ENCODE measurements around the gene TH.

TH gene

DNA sequence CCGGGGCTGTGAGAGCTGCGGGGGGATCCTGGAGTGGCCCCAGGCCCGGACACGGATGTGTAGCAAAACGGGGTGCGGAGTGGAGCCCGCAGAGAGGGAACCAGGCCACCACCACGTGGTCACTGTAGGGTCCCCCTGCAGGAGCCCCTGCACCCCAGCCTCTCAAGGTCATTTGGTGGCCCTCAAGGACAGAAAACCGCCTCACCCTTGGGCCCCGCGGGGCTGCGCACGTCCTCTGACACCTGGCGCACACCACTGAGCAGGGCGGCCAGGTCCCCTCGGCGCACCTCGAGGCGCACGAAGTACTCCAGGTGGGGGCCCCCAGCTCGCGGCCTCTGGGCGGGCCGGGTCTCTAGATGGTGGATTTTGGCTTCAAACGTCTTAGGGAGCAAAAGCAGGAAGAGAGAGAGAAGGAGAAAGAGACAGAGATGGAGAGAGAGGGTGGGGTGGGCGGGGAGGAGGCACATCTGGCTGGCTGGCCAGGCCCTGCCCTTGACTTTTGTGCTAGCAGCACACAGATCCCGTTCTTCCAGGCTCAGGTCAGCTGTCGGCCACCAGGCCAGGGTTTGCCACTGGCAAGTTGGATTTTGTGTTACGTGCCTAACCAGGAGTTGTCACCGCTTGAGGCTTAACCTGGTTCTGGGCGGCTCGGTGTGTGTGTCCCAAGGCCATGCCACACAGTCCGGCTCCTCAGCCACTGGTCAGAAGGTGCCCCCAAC, 3.2 kb downstream of the TH start:
- H3K36me3 Mint-ChIP-seq (ENCODE audit: low read depth), result no peaks in the 10 kb centered on the region
- H3K27me3 Mint-ChIP-seq, result peaks cover 10% of the 10 kb centered on the region
- no peaks in the 10 kb centered on the region for H3K9me3 Mint-ChIP-seq
- no peak overlapping the region for H3K4me3 Mint-ChIP-seq
- no peaks in the 10 kb centered on the region for H3K4me1 Mint-ChIP-seq (ENCODE audit: low read depth)
- no peak overlapping the region for H3K27ac Mint-ChIP-seq
- no peak for DNase-seq

- H3K9me3 Mint-ChIP-seq, result no peaks in the 10 kb centered on the region
- H3K27me3 Mint-ChIP-seq, result peaks cover 15% of the 10 kb centered on the region
- DNase-seq, result no peak
- no peaks in the 10 kb centered on the region for H3K4me1 Mint-ChIP-seq (ENCODE audit: low read depth)
- H3K4me3 Mint-ChIP-seq, result no peak overlapping the region
- no peak overlapping the region for H3K27ac Mint-ChIP-seq
- no peaks in the 10 kb centered on the region for H3K36me3 Mint-ChIP-seq (ENCODE audit: low read depth)
These were observed 4.2 kb downstream of the TH start for GRCh38 chr11:2167141-2168045.

DNA sequence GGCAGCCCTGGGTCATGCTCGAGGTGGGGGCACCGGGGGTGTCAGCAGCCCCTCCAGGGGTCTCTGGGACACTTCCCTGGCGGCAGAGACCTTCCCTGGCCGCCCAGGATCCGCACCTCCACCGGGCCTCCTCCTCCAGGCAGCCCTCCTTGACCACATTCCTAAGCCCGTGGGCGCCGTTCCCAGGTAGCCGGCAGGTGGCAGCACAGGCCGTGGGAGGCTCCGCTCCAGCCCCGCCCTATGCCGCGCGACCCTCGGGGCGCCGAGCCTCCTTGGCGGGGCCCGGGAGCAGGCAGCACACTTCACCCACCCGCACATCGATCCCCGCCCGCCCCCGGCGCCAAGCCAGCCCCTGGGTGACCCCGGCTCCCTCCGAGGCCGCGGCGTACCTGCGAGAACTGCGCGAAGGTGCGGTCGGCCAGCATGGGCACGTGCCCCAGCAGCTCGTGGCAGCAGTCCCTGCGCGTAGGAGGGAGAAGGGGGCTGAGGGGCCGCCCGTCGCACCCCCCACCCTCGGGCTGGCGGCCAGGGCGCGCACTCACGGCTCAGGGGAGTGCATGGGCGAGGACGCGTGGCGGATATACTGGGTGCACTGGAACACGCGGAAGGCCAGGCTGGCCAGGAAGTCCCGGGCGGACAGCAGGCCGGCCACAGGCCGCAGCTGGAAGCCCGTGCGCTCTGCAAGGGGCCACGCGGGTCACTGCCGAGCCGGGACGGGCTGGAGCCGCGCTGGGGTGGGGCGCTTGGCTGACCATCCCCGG, 5.3 kb downstream of the TH start:
- Mint-ChIP-seq H3K4me3 (no peak overlapping the region), H3K27me3 (peaks cover 15% of the 10 kb centered on the region), H3K9me3 (no peaks in the 10 kb centered on the region), H3K36me3 (ENCODE audit: low read depth) (no peaks in the 10 kb centered on the region), H3K4me1 (ENCODE audit: low read depth) (no peaks in the 10 kb centered on the region), H3K27ac (no peak overlapping the region)
- DNase-seq, result peak; percentile 70

DNA sequence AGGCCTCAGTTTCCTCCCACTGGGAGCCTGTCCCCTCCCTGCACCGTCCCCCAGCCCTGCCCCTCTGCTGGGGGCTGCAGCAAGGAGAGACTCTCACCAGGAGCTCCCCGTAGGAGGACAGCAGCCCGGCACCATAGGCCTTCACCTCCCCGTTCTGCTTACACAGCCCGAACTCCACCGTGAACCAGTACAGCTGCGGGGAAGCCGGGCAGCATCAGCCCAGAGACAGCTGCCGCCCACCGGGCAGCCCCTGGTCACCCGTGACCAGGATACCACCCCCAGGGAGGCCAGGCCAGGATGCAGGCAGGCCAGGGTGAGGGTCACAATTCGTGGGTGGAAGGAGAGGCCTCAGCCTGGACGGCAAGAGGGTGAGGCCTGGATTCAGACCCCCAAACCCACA, 6.0 kb downstream of the TH start:
- H3K4me3 Mint-ChIP-seq, result no peak overlapping the region
- H3K27ac Mint-ChIP-seq, result no peak overlapping the region
- no peak for DNase-seq
- H3K27me3 Mint-ChIP-seq, result peaks cover 15% of the 10 kb centered on the region
- H3K9me3 Mint-ChIP-seq, result no peaks in the 10 kb centered on the region
- H3K4me1 Mint-ChIP-seq (ENCODE audit: low read depth), result no peaks in the 10 kb centered on the region
- H3K36me3 Mint-ChIP-seq (ENCODE audit: low read depth), result no peaks in the 10 kb centered on the region

DNA sequence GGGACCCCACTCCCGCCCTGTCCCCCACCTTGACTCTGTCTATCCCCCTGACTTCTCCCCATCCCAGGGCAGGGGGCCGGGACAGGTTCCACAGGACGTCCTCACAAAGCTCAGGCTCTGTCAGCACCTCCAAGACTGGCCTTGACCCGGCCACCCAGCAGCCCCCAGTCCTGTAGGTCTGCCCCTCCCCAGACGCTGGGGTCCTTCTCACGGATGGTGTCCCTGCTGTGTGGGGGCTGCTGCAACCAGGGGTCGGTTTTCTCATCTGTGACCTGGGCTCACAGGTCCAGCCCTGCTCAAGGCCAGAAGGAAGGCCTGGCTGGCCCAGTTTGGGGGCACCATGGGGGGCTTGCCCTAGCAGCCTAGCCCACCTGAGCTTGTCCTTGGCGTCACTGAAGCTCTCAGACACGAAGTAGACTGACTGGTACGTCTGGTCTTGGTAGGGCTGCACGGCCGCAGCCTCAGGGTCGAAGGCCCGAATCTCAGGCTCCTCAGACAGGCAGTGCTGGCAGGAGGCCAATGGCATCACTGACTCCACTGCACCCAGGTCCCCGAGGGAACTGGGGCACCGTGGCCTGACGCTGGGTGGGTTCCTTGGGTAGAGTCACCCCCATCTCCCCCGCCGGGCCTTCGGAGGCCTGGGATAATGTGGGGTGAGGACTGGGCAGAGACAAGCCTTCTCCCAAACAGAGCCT, 6.6 kb downstream of the TH start:
- DNase-seq, result no peak
- Mint-ChIP-seq H3K9me3 (no peaks in the 10 kb centered on the region), H3K4me1 (ENCODE audit: low read depth) (no peaks in the 10 kb centered on the region), H3K36me3 (ENCODE audit: low read depth) (no peaks in the 10 kb centered on the region), H3K4me3 (no peak overlapping the region), H3K27me3 (peaks cover 18% of the 10 kb centered on the region), H3K27ac (no peak overlapping the region)

DNA sequence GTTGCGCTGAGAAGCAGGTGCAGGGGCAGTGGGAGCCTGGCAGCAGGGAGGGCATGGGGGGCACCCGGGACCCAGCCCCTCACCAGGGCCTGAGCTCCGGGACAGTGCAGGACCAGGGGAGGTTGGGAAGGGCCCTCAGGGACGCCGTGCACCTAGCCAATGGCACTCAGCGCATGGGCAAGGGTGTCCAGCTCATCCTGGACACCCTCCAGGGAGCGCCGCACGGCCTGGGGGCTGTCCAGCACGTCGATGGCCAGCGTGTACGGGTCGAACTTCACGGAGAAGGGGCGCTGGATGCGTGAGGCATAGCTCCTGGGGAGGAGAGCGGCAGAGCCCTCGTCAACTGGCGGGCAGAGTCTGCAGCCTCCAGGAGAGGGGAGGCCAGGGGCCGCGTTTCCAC, 7.5 kb downstream of the TH start:
- Mint-ChIP-seq H3K9me3 (no peaks in the 10 kb centered on the region), H3K4me1 (ENCODE audit: low read depth) (no peaks in the 10 kb centered on the region), H3K27me3 (peaks cover 18% of the 10 kb centered on the region), H3K36me3 (ENCODE audit: low read depth) (no peaks in the 10 kb centered on the region), H3K4me3 (no peak overlapping the region), H3K27ac (no peak overlapping the region)
- DNase-seq, result no peak

DNA sequence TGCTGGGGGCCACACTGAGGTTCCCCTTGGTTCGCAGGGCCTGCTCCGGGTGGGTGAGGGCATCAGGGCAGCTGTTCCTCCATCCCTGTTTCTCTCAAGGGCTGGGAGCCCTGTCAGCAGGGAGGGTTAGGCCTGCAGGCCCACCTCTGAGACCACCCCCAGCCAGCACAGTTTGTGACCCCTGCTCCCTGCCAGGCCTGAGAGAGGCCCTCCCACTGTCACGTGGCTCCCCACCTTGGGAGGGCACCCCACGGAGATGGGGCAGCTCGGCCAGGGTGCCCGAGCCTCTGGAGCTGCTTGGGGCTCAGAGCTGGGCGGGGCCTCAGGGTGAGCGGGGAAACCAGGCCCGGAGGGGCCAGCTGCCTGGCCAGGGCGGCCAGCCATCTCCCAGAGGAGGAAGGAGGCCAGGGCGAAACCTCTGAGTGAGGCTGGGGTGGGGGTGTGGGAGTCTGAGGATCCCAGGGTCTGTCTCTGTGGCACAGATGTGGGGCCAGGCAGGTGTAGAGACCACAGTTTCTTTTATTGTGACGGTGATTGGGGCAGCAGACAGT, 8.1 kb downstream of the TH start:
- Mint-ChIP-seq H3K27me3 (peaks cover 18% of the 10 kb centered on the region), H3K4me1 (ENCODE audit: low read depth) (no peaks in the 10 kb centered on the region), H3K36me3 (ENCODE audit: low read depth) (no peaks in the 10 kb centered on the region), H3K4me3 (no peak overlapping the region), H3K27ac (no peak overlapping the region), H3K9me3 (no peaks in the 10 kb centered on the region)
- DNase-seq, result no peak

DNA sequence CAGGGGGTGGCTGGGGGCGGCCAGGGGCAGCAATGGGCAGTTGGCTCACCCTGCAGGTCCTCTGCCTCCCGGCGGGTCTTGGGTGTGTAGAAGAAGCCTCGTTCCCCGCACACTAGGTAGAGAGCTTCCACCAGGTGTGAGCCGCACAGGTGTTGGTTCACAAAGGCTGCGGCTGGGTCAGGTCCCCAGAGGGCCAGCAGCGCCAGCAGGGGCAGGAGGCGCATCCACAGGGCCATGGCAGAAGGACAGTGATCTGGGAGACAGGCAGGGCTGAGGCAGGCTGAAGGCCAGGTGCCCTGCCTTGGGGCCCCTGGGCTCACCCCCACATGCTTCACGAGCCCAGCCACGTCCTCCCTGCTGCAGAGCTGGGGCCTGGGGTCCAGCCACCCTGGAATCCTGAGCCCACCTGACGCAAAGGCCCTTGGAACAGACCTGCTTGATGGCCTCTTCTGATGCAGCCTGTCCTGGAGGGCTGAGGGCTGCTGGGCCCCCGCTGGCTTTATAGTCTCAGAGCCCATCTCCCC, 10.8 kb downstream of the TH start, which contains the start of gene INS:
TSS of gene INS (minus strand) at position 474 of the 524 bp plus-strand sequence. CDS start at position 236, 238 bp downstream.
- Mint-ChIP-seq H3K27ac (no peak within 1 kb of the TSS), H3K4me1 (ENCODE audit: low read depth) (no peaks in the 10 kb centered on the region), H3K36me3 (ENCODE audit: low read depth) (no peaks in the 10 kb centered on the region), H3K9me3 (no peaks in the 10 kb centered on the region), H3K27me3 (peaks cover 18% of the 10 kb centered on the region), H3K4me3 (no peak within 1 kb of the TSS)
- no peak for DNase-seq

GRCh38 chr11:2159536-2160413, 11.8 kb downstream of the TH start:
- Mint-ChIP-seq H3K4me1 (ENCODE audit: low read depth) (no peaks in the 10 kb centered on the region), H3K27me3 (peaks cover 14% of the 10 kb centered on the region), H3K4me3 (no peak overlapping the region)

DNA sequence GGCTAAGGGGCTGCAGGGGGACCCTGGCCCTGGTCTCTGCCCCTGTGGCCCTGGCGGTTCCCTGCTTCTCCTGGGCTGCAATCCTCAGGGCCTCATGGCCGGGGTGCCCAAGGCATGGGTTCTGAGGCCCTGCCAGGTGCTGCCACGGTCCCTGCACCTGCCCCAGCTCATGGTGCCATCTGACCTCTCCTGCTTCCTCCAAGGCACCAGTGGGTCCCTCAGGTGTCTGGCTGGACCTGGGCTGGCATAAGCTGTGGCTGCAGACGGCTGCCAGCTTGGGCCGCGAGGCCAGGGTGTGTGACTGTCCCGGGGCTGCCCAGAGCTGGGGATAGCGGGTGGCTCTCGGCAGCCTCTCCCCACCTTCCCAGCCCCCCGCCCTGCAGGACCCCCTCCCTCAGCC, 12.6 kb downstream of the TH start:
- H3K27ac Mint-ChIP-seq, result no peak overlapping the region

More at GRCh38 chr11:2159536-2160413, 11.8 kb downstream of the TH start:
- Mint-ChIP-seq H3K27ac (no peak overlapping the region), H3K36me3 (ENCODE audit: low read depth) (no peaks in the 10 kb centered on the region), H3K9me3 (no peaks in the 10 kb centered on the region)
- no peak for DNase-seq

DNA sequence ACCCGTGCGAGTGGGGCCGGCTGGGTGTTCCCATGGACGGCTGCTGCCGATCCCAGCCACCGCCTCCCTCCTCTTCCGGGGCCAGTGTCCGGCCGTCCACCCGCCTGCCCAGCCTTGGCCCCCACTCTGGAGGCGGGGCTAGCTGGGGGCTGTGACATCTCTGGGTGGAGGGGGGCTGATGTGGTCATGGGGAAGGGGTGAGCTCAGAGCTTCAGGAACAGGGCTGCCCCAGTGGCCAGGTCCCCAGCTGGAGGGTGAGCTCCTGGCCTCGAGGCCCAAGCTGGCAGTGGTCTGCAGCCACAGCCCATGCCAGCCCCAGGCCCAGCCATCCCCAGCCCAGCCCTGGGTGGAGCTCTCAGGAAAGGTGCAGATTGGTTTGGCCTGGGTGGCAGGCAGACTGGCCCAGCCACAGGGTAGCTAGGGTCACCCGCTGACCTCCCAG, 13.3 kb downstream of the TH start:
- no peak overlapping the region for H3K27ac Mint-ChIP-seq
- no peaks in the 10 kb centered on the region for H3K9me3 Mint-ChIP-seq
- no peak overlapping the region for H3K4me3 Mint-ChIP-seq
- peaks cover 8% of the 10 kb centered on the region for H3K27me3 Mint-ChIP-seq
- no peaks in the 10 kb centered on the region for H3K4me1 Mint-ChIP-seq (ENCODE audit: low read depth)
- DNase-seq, result no peak
- H3K36me3 Mint-ChIP-seq (ENCODE audit: low read depth), result no peaks in the 10 kb centered on the region

More for the DNA sequence above, 12.6 kb downstream of the TH start:
- Mint-ChIP-seq H3K27me3 (peaks cover 10% of the 10 kb centered on the region), H3K9me3 (no peaks in the 10 kb centered on the region), H3K4me1 (ENCODE audit: low read depth) (no peaks in the 10 kb centered on the region), H3K36me3 (ENCODE audit: low read depth) (no peaks in the 10 kb centered on the region), H3K4me3 (no peak overlapping the region)
- no peak for DNase-seq

GRCh38 chr11:2157294-2158040, 14.1 kb downstream of the TH start:
- H3K4me3 Mint-ChIP-seq, result no peak overlapping the region
- no peak overlapping the region for H3K27ac Mint-ChIP-seq
- H3K36me3 Mint-ChIP-seq (ENCODE audit: low read depth), result no peaks in the 10 kb centered on the region
- no peaks in the 10 kb centered on the region for H3K9me3 Mint-ChIP-seq
- H3K27me3 Mint-ChIP-seq, result peaks cover 3% of the 10 kb centered on the region
- no peak for DNase-seq
- H3K4me1 Mint-ChIP-seq (ENCODE audit: low read depth), result no peaks in the 10 kb centered on the region
